ENCODE data around the gene PLA2R1.

- TF ChIP-seq CTCF (IDR thresholded peaks at IDR 0.05) (no peak), EP300 (IDR thresholded peaks at IDR 0.05) (no peak)
These were observed 17.7 kb downstream of the PLA2R1 start for GRCh38 chr2:160044728-160045127.
